CD4-positive, alpha-beta T cell treated with Interleukin-4 for 4 hours (primary cell): ENCODE measurements around the gene DLGAP4.

Experiments
- DNase-seq: peaks from one replicate; pipeline ENCODE4 v3.0.0-alpha.2; 2020

DLGAP4 gene

DNA sequence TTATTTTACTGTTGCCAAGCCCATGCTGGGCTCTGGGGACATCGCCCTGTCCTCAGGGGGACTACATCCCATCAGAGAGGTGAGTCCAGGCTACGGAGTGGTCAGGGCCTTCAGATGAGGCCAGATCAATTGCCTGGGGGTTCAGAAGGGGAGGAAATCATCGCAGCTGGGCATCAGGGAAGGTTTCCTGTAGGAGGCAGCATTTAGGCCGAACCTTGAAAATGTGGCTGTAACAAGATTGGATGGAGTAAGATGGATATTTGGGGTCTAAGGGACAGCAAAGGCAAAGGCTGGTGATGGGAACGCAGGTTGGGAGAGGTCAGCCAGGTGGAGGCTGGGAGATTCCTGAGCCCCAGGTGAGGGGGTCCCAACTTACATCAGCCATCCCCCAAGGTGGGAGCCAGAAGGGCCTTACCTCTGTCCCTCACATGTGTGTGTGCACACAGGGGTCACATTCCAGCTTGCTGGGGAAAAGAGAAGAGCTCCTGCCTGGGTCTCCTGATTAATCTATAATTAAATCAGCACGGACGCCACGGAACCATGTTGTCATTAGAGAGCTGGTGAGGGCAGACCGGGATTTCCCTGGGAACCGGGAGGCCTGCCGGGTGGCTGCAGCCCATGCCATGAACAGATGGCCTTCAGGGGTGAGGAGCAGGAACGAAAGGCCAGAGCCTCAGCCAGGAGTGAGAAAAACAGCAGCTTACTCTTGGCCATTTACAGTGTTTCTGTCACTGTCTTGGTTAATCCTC lies 30.5 kb upstream of the DLGAP4 start:
- DNase-seq, result no peak

GRCh38 chr20:36277546-36277945 lies 28.6 kb upstream of the DLGAP4 start:
- DNase-seq, result no peak

- no peak for DNase-seq
Observed at GRCh38 chr20:36279362-36279761, 26.8 kb upstream of the DLGAP4 start.

- no peak for DNase-seq
Observed at GRCh38 chr20:36279776-36280175, 26.4 kb upstream of the DLGAP4 start.

- no peak for DNase-seq
Observed at GRCh38 chr20:36281785-36282380, 24.3 kb upstream of the DLGAP4 start.

DNA sequence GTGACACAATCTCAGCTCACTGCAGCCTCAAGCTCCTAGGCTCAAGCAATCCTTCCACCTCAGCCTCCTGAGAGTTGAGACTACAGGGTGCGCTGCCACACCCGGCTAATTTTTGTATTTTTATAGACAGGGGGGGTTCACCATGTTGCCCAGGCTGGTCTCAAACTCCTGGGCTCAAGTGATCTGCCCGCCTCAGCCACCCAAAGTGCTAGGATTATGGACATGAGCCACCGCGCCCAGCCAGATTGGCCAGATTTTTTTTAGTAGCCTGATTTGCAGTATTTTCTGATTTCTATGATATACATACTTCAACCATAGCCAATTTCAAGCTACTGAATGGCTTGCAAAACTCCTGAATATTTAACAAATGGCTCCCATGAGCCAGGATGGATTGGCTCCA lies 21.4 kb upstream of the DLGAP4 start:
- DNase-seq, result no peak

GRCh38 chr20:36285746-36286447 lies 20.2 kb upstream of the DLGAP4 start:
- DNase-seq, result no peak

GRCh38 chr20:36297656-36298055 lies 8.5 kb upstream of the DLGAP4 start:
- DNase-seq, result no peak

DNA sequence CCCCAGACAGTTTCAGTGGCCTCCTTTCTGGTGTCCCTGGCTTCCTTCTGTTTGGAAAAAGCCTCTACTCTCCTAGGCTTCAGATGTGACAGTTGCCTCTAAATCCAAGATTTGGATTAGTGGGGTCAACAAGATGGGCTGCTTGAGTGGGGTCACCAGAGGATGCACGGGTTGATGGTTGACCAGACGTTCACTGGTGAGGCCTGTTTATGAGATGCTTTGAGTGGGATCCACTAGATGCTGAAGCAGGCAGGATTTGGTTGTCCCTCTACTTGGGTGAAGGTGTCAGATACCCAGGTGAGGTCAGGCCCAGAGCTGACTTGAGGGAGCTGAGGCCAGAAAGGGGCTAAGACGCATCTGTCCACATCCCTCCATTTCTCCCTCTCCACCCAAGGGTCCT lies 8.1 kb upstream of the DLGAP4 start:
- DNase-seq, result no peak

DNA sequence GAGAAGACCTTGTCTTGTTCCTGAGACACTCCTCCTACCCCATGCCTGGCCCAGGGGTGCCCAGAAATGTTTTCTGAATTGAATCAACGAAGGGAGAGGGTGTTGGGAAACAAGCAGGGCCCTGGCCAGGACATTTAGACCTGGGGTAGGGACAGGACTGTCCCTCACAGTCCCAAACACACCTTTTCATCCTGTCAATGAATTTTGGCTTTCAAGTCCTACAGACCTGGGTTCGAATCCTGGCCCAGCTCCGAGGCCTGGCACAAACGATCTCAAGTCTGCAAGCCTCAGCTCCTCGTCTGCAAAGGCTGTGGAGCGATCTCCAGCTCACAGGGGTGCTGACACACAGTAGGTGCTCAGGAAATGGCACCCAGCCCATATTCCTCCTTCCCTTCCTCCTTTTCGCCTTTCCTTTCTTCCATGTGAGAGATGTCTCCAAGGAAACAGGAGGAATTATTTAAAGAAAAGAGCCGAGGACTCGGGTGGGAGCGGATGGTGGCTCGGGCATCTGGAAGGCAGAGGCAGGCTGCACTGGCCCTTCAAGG lies 7.3 kb upstream of the DLGAP4 start:
- no peak for DNase-seq

- no peak for DNase-seq
Observed at GRCh38 chr20:36299459-36299858, 6.7 kb upstream of the DLGAP4 start.

DNA sequence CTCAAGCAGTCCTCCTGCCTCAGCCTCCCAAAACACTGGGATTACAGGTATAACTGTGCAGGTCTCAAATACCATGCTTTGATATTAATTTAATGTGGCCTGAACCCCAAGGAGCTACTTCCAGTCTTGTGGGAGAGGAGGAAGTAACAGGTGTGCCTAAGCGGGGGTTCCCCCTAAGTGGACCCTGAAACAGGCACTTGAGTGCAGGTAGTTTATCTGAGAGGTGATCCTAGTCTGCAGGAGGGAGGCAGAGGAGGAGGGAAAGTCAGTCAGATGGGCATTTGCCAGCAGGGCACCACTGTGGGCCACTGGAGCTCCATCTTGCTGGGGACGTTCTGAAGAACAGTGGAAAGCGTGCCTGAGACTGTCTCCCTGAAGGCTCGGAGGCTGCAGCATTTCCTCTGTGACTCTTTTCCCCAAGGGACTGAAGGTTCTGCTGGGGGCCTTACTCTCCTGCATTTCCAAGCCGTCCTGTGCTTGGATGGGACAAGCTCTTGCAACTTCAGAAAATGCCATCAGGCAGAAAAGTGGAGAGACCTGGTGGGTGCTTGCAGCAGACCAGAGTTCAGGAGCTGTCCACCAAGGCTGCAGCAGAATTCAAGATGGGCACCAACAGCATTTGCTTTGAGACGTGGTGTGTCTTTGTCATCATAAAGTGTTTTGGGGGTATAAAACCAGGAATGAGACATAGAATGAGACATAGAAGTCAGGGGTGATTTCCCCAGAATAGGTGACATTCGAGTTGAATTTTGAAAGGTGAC lies 4.6 kb upstream of the DLGAP4 start:
- no peak for DNase-seq

DNA sequence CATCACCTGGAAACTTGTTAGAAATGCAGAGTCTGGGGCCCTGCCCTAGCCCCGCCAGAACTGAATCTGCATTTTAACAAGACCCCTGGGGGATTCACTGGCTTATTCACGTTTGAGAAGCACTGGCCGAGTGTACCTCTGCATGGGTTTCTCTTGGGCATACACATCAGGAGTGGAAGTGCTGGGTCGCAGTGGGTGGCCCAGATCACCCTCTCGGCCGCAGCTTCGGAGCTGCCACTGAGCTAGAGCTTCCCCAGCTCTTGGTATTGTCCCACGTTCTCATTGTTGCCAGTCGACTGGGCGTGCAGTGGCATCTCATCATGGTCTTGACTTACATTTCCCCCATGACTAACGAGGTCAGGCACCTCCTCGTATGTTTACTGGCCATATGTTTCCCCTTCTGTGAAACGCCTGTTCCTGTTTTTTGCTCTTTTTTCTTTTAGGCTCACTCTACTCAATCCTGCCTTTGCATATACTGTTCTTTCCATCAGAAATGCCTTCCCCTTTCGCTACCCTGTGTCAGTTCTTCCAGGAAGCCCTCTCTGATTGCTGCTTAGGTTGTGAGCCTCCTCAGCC lies 3.0 kb upstream of the DLGAP4 start:
- DNase-seq, result no peak

GRCh38 chr20:36303831-36304230 lies 2.3 kb upstream of the DLGAP4 start:
- DNase-seq, result no peak

- DNase-seq, result no peak
Observed at GRCh38 chr20:36304786-36305495, 1.2 kb upstream of the DLGAP4 start.

- DNase-seq, result no peak
Observed at GRCh38 chr20:36306553-36307411, 643 bp downstream of the DLGAP4 start.

- DNase-seq, result no peak
Observed at GRCh38 chr20:36307412-36308325, 1.5 kb downstream of the DLGAP4 start.

DNA sequence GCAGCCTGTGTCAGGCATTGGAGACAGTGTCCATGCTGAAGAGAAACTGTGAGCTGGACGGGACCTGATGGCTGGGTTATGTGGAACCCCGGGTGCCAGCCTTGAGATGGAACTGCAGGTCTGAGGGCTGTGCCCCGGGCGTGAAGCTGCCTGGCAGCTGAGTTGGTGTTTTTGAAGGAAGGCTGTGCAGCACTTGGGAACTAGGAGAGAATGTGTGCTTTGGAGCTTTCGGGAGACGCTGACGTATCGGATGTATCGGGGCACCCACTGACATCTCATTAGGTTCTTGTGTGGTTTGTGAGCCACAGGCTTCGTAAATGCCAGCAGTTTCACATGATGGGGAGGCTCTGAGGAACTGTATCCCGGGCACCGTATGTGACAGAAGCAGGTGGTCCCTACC lies 2.2 kb downstream of the DLGAP4 start:
- DNase-seq, result no peak

- no peak for DNase-seq
Observed at GRCh38 chr20:36308986-36309385, 2.8 kb downstream of the DLGAP4 start.

DNA sequence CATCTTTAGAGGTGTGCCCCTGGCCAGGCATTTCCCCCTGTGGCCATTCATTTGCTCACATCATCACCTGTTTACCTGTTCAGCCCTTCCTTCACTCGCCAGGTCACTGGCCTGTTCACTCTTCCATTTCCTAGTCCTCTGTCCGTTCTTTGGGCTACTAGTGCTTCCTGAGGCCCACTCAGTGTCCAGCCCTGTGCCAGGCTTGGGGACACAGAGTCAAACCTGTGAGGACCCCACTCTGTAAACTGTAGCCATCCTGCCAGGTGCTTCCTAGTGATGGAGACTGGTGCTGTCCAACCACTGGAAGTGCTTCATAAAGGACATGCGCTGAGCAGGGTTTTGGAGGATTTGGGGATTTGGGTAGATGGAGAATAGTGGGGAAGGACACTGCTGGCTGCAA lies 3.5 kb downstream of the DLGAP4 start:
- no peak for DNase-seq
